Activated T-helper 9 cell treated with anti-CD3 and anti-CD28 coated beads, Interleukin-2, amount 50 U/mL, for 16 hours (primary cell): ENCODE measurements around the gene ASMT.
"Not testable (repeated sequence)": the region's sequence is repeated elsewhere in the genome, so short reads cannot be mapped to it uniquely, and the experiment has no call there.

ENCODE experiments used
- DNase-seq: peaks from one replicate; pipeline ENCODE4 v3.0.0-alpha.2; 2020; ENCODE audit warnings: low read depth

ASMT gene

GRCh38 chrX:1597345-1598020 is 17.4 kb upstream of the ASMT start:
- no peak for DNase-seq

- DNase-seq: no peak
These were observed 16.6 kb upstream of the ASMT start for GRCh38 chrX:1598021-1598875.

DNA sequence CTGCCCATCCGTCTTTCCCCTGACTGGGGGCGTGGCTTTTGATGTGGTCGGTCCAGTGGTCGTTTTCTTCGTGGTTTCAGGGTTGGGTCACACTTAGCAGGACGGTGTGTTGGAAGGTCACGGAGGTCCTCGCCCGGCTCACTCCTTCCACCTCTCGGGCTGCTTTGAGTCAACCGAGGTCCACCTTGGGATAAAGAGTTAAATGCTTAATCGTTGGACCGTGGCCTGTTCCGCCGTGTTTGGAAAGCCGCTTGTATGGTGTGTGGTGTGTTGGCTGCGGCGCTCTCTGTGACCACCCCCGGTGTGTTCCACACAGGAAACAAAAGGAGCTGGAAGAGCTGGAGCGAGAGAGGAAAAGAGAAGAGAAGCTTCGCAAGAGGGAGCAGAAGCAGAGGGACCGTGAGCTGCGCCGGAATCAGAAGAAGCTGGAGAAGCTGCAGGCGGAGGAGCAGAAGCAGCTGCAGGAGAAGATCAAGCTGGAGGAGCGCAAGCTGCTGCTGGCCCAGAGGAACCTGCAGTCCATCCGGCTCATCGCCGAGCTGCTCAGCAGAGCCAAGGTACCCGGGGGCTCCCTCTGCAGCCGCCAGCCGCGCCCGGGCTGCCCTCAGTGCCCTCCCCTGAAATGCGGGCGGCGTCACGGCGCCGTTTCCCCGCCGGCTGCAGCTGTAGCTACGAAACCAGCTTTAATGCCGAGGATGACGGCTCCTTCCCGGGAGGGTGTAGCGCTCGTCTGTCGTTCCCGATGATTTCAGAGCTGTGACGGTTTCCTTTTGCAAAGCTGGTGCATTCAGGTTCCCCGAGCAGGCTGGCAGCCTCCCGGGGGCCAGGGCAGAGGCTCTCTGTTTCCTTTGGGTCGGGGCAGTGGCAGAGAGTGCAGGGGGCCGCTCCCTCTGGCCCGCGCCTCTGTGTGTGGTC is 15.7 kb upstream of the ASMT start:
- no peak for DNase-seq

- no peak for DNase-seq
These were observed 15.0 kb upstream of the ASMT start for GRCh38 chrX:1599791-1600405.

- no peak for DNase-seq
These were observed 14.3 kb upstream of the ASMT start for GRCh38 chrX:1600406-1601050.

DNA sequence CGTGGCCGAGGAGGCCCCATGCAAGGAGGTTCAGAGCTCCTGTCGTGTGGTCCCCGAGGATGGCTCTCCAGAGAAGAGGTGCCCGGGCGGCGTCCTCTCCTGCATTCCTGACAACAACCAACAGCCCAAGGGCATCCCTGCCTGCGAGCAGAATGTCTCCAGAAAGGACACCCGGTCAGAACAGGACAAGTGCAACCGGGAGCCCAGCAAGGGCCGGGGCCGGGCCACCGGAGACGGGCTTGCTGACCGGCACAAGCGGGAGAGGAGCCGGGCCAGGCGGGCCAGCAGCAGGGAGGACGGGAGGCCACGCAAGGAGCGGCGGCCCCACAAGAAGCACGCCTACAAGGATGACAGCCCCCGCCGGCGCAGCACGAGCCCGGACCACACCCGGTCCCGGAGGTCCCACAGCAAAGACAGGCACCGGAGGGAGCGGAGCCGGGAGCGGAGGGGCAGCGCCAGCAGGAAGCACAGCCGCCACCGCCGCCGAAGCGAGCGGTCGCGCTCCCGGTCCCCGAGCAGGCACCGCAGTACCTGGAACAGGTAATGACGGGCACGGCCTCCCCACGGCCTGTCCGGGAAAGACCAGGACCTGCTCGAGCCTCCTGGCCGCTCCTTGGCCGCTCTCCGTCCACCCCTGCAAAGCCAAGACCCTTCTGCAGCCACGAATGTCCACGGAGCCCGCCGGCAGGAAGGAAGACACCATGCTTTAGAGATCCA is 13.7 kb upstream of the ASMT start:
- no peak for DNase-seq

- DNase-seq: no peak
These were observed 13.1 kb upstream of the ASMT start for GRCh38 chrX:1601768-1602085.

DNA sequence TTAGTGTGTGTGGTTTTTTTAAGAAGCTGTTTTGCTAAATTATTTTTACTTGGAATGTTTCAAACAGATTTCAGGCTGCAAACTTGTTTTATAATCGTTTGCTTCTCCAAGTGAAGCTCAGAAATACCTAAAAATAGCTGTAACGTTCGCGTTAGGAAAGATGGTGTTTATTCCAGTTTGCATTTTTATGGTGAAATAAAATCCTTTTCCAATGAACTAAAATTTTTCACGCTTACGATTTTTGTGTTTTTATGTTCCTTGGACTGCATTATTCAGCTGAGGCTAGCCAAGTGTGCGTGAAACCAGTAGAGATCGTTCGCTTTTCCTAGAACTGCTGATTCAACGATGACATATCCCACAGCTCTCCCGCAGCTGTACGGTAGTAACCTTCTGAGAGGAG is 12.6 kb upstream of the ASMT start:
- DNase-seq: no peak

DNA sequence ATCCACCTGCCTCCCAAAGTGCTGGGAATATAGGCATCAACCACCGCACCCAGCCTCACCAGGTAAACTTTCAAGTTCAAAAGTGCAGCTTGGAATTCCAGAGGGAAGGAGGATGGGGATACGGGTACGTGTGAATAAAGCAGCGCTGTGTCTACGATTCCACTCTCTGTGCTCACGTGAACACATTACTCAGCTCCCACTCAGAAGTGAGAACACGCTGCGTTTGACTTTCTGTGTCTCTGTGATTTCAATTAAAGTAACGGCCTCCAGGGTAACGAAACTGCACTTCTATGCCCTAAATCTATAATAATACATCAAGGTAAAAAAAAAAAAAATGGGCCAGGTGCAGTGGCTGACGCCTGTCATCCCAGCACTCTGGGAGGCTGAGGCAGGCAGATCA is 8.4 kb upstream of the ASMT start:
- no peak for DNase-seq

- no peak for DNase-seq
These were observed 5.5 kb upstream of the ASMT start for GRCh38 chrX:1609311-1609710.

DNA sequence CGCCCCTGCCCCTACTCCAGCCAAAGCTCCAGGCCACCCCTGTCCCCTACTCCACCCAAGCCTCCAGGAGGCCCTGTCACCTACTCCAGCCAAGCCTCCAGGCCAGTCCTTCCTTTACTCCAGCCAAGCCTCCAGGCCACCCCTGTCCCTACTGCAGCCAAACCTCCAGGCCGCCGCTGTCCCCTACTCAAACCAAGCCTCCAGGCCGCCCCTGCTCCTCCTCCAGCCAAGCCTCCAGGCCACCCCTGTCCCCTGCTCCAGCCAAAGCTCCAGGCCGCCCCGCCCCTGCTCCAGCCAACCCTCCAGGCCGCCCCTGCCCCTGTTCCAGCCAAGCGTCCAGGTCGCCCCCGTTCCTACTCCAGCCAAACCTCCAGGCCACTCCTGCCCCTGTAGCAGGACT is 5.1 kb upstream of the ASMT start:
- DNase-seq: no peak

DNA sequence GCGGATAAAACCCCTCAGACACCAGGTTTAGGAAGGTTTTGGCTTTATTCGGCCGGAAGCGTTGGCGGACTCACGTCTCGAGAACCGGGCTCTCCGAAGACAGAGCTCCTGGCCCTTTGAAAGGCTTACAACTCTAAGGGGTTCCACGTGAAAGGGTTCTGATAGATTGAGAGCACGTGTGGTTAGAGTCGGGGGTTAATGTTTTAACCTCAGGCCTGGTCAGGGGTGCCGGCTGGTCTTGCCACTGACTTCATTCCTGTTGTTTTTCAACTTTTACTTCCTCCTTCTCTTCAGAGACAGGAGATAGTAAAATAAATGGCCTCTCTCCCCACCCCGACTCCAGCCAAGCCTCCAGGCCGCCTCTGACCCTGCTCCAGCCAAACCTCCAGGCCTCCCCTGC is 4.7 kb upstream of the ASMT start:
- DNase-seq: no peak

DNA sequence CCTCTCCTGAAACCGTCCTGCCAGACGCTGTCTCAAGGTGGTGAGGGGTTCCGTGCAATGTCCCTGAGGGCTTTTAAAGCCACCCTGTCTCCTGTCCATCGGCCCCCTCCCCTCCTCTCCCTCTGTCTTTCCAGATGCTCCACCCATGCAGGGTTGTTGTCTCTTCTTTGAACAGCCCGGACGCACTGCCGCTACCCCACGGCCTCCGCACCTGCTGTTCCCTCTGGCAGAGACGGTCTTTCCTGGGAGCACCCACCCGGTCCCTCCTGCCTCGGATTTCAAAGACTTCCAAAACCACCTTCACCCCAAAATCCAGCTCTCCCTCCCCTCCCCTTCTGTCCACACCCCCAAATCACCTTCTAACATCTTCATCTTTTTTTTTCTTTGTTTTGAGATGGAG is 4.1 kb upstream of the ASMT start:
- DNase-seq: no peak

- no peak for DNase-seq
These were observed 2.1 kb upstream of the ASMT start for GRCh38 chrX:1612641-1613286.

GRCh38 chrX:1618689-1619088 is 3.8 kb downstream of the ASMT start:
- no peak for DNase-seq

GRCh38 chrX:1623691-1624090 is 8.8 kb downstream of the ASMT start:
- no peak for DNase-seq

- not testable (repeated sequence) for DNase-seq
These were observed 9.4 kb downstream of the ASMT start for GRCh38 chrX:1624158-1624860.

DNA sequence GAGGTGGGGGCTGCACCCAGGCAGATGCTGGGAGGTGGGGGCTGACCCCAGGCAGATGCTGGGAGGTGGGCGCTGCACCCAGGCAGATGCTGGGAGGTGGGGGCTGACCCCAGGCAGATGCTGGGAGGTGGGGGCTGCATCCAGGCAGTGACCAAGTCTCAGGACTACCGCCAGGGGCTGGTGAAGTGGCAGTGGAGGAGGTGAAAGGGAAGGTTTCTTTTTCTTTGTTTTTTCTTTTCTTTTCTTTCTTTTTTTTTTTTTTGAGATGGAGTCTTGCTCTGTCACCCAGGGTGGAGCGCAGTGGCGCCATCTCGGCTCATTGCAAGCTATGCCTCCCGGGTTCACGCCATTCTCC is 10.0 kb downstream of the ASMT start:
- not testable (repeated sequence) for DNase-seq

- DNase-seq: no peak
These were observed 14.4 kb downstream of the ASMT start for GRCh38 chrX:1629244-1629643.

- DNase-seq: no peak
These were observed 31.1 kb downstream of the ASMT start for GRCh38 chrX:1646009-1646408.
